SK-N-MC (cell line): ENCODE results near the gene POC1A.
"Not testable (repeated sequence)": the region's sequence is repeated elsewhere in the genome, so short reads cannot be mapped to it uniquely, and the experiment has no call there.

Source experiments
- EZH2 ChIP-seq: fragments of 200-600 bp; sonication (generic); IDR thresholded peaks from one replicate; pipeline ENCODE4 v1.6.1; 2017; ENCODE audit warnings: antibody characterized with exemption
- FOXP2 ChIP-seq: optimal IDR thresholded peaks from 2 replicates; pipeline ENCODE3; 2011; ENCODE audit warnings: mild to moderate bottlenecking, moderate library complexity; ENCODE audit not compliant: insufficient read depth; ENCODE audit errors: extremely low read length, control extremely low read depth
- POLR2AphosphoS5 ChIP-seq: IDR thresholded peaks from 2 replicates; pipeline ENCODE4 v1.6.1; 2012; ENCODE audit warnings: mild to moderate bottlenecking, low read depth, low read length, borderline replicate concordance

DNA sequence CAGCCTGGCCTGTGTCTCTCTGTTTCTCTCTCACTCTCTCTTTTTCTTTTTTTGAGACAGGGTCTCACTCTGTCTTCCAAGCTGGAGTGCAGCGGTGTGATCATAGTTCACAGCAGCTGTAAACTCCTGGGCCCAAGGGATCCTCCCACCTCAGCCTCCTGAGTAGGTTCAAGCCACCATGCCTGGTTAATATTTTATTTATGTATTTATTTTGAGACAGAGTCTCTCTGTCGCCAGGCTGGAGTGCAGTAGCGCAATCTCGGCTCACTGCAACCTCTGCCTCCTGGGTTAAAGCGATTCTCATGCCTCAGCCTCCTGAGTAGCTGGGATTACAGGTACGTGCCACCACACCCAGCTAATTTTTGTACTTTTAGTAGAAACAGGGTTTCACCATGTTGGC, 120.5 kb downstream of the POC1A start:
- TF ChIP-seq EZH2, POLR2AphosphoS5, FOXP2: not testable (repeated sequence)
